GM12878 (cell line): Measurements from ENCODE around the gene AQP11. TPM values are rescaled to one million over a fixed set of nuclear protein-coding genes. Genes with fewer than 3 reads are reported as not detected.

Source experiments
- ATAC-seq: fragments of 200-7000 bp; cut with Tn5 transposase; 3 replicates; pipeline ENCODE4 v1.9.1; 2020; ENCODE audit warnings: mild to moderate bottlenecking, moderate library complexity
- BruUV-seq: library from RNA; stranded (reverse); fragments of 400-500 nt; replicated peaks from 2 replicates; lab custom pipeline; 2021; lab: Mats Ljungman, UMichigan
- CTCF ChIA-PET: fragments of 300-600 bp; sonication (Branson Sonifier 250); formaldehyde crosslinking; extraction: SDS; loops from one replicate; lab custom pipeline; 2021; ENCODE audit warnings: inconsistent platforms; lab: Yijun Ruan, JAX
- POLR2A ChIA-PET: fragments of 350-600 bp; formaldehyde crosslinking; extraction: SDS; loops from one replicate; lab custom pipeline; 2021; ENCODE audit warnings: inconsistent platforms; lab: Charles Lee
- RAD21 ChIA-PET: fragments of 300-600 bp; sonication (Branson Sonifier 250); formaldehyde crosslinking; loops from one replicate; lab custom pipeline; 2023; ENCODE audit warnings: antibody characterized with exemption; ENCODE audit not compliant: unreplicated experiment; lab: Charles Lee
- SMC1A ChIA-PET: fragments of 300-600 bp; sonication (Branson Sonifier 250); formaldehyde crosslinking; loops from one replicate; lab custom pipeline; 2023; ENCODE audit not compliant: unreplicated experiment, uncharacterized antibody; lab: Charles Lee
- DNase-seq: peaks from one replicate; pipeline ENCODE4 v3.0.0-alpha.2; 2011; ENCODE audit warnings: low read depth, low spot score
- FAIRE-seq: peaks from 3 replicates; lab custom pipeline; 2011; peaks lifted over from hg19 to GRCh38; lab: Jason Lieb, UNC
- H2AFZ ChIP-seq: 2 replicates; pipeline ENCODE4 v1.6.0; 2011; ENCODE audit warnings: low read depth, low read length, control low read depth; ENCODE audit not compliant: control insufficient read depth
- H3K27ac ChIP-seq: 2 replicates; pipeline ENCODE4 v1.5.1; 2011; ENCODE audit warnings: control low read depth; ENCODE audit not compliant: control insufficient read depth, insufficient read depth
- H3K27me3 ChIP-seq, 2 experiments: replicated peaks in 1 of 2; 2 replicates each; pipeline versions ENCODE4 v1.6.0 to v1.6.1; 2011; ENCODE audit warnings: low read length in 1 of 2; ENCODE audit not compliant: control insufficient read depth in 2 of 2, insufficient read depth in 2 of 2
- H3K36me3 ChIP-seq, 2 experiments: 2 replicates each; pipeline ENCODE4 v1.5.1; 2011; ENCODE audit warnings: low read length in 1 of 2; ENCODE audit not compliant: control insufficient read depth in 2 of 2, insufficient read depth in 2 of 2
- H3K4me1 ChIP-seq: 2 replicates; pipeline ENCODE4 v1.6.1; 2011; ENCODE audit warnings: mild to moderate bottlenecking, low read length, moderate library complexity, mixed read lengths; ENCODE audit not compliant: control insufficient read depth, insufficient read depth
- H3K4me2 ChIP-seq: 2 replicates; pipeline ENCODE4 v1.6.0; 2011; ENCODE audit warnings: control low read depth; ENCODE audit not compliant: control insufficient read depth, insufficient read depth
- H3K4me3 ChIP-seq: fragments of 200-600 bp; sonication (generic); 2 replicates; pipeline ENCODE4 v1.5.1; 2016
- H3K79me2 ChIP-seq: 2 replicates; pipeline ENCODE4 v1.6.0; 2011; ENCODE audit warnings: low read length; ENCODE audit not compliant: control insufficient read depth, insufficient read depth
- H3K9ac ChIP-seq: 2 replicates; pipeline ENCODE4 v1.8.0; 2011; ENCODE audit warnings: low read length, control low read depth, mixed read lengths; ENCODE audit not compliant: control insufficient read depth, insufficient read depth
- H3K9me3 ChIP-seq: replicated peaks from 3 replicates; pipeline ENCODE4 v1.5.1; 2011; ENCODE audit warnings: mild to moderate bottlenecking, low read length; ENCODE audit not compliant: control insufficient read depth, insufficient read depth
- H4K20me1 ChIP-seq: 2 replicates; pipeline ENCODE4 v1.6.0; 2011; ENCODE audit not compliant: control insufficient read depth, insufficient read depth
- BCL11A ChIP-seq: IDR thresholded peaks from 2 replicates; pipeline ENCODE4 v1.6.1; 2011; ENCODE audit warnings: low read depth, low read length
- CHD2 ChIP-seq: IDR thresholded peaks from 2 replicates; pipeline ENCODE4 v1.6.1; 2011; ENCODE audit warnings: low read depth, low read length, improper control_type of control experiment, borderline replicate concordance
- ESRRA ChIP-seq: IDR thresholded peaks from 2 replicates; pipeline ENCODE4 v1.6.1; 2012; ENCODE audit warnings: mild to moderate bottlenecking, low read length, improper control_type of control experiment
- GATAD2B ChIP-seq: fragments of 450-650 bp; conservative IDR thresholded peaks from 2 replicates; pipeline ENCODE4 v1.6.1; 2017; ENCODE audit warnings: low read depth, mild to moderate bottlenecking, moderate library complexity
- HCFC1 ChIP-seq: fragments of 150-350 bp; IDR thresholded peaks from 2 replicates; pipeline ENCODE4 v1.6.1; 2014; ENCODE audit warnings: low read length
- MYB ChIP-seq: fragments of 150-350 bp; IDR thresholded peaks from 2 replicates; pipeline ENCODE4 v1.6.1; 2014; ENCODE audit warnings: mild to moderate bottlenecking, low read depth, low read length, borderline replicate concordance
- NFYB ChIP-seq: IDR thresholded peaks from 2 replicates; pipeline ENCODE4 v1.6.1; 2011; ENCODE audit warnings: low read depth, mild to moderate bottlenecking, low read length, improper control_type of control experiment, moderate library complexity; ENCODE audit not compliant: insufficient read depth
- POLR2AphosphoS5 ChIP-seq: IDR thresholded peaks from 2 replicates; pipeline ENCODE4 v1.6.1; 2011; ENCODE audit warnings: mild to moderate bottlenecking, low read length, inconsistent platforms
- RCOR1 ChIP-seq: conservative IDR thresholded peaks from 2 replicates; pipeline ENCODE4 v1.6.1; 2012; ENCODE audit warnings: low read depth, low read length, improper control_type of control experiment
- SUZ12 ChIP-seq: fragments of 200-600 bp; sonication (generic); IDR thresholded peaks from one replicate; pipeline ENCODE4 v1.6.1; 2018; ENCODE audit warnings: antibody characterized with exemption, mild to moderate bottlenecking; ENCODE audit not compliant: unreplicated experiment
- ZNF24 ChIP-seq: fragments of 450-650 bp; IDR thresholded peaks from 2 replicates; pipeline ENCODE4 v1.6.1; 2017; ENCODE audit warnings: antibody characterized with exemption, mild to moderate bottlenecking
- ZNF622 ChIP-seq: fragments of 450-650 bp; IDR thresholded peaks from 2 replicates; pipeline ENCODE4 v1.6.1; 2017; ENCODE audit warnings: mild to moderate bottlenecking, inconsistent platforms
- WGBS: methylation state at CpG from one replicate; pipeline ENCODE4 v1.1.6; 2016; ENCODE audit warnings: low lambda C conversion rate; ENCODE audit not compliant: insufficient replicate concordance, insufficient coverage; ENCODE audit errors: missing lambda C conversion rate; 5-methylcytosine and 5-hydroxymethylcytosine counted together
- in situ Hi-C: fragments of 300-500 bp; cut with MboI; formaldehyde crosslinking; loops from 9 replicates; pipeline ENCODE4 v1.14.3; 2018; ENCODE audit warnings: mixed read lengths
- intact Hi-C: fragments of 100-400 bp; cut with micrococcal nuclease; formaldehyde crosslinking; loops from one replicate; pipeline ENCODE4 v1.14.2; 2022; ENCODE audit not compliant: unreplicated experiment
- polyA plus RNA-seq, 11 experiments: library from polyadenylated mRNA; depleted of rRNA in 4 of 11; unstranded in 6 of 11; stranded (reverse) in 5 of 11; fragments of >200 nt; fragmentation: Nextera tagmentation in 4 of 11; fragmentation: Illumina TruSeq in 1 of 11; extraction: Ambion mirVana in 4 of 11; extraction: Trizol in 1 of 11; gene quantifications; 1 replicate in 1 of 11; 2 replicates in 10 of 11; pipeline versions ENCODE4 v1.2.1 to v1.2.3, GENCODE V29; 2011 to 2016; ENCODE audit warnings: inconsistent platforms in 2 of 11, missing spikeins in 2 of 11, low read depth in 1 of 11
- total RNA-seq, 4 experiments: library from RNA; depleted of rRNA in 3 of 4; stranded (reverse); fragments of >200 nt in 3 of 4; fragmentation: Illumina TruSeq in 1 of 4; extraction: Trizol in 1 of 4; gene quantifications; 2 replicates each; pipeline versions ENCODE4 v1.2.1 to v1.2.3, GENCODE V29; 2013 to 2021
- TF ChIP-seq, protein P1 (sequence below): fragments of 150-350 bp; IDR thresholded peaks from 2 replicates; pipeline ENCODE4 v1.6.1; 2016; ENCODE audit warnings: low read depth, low read length
- TF ChIP-seq, protein P2 (sequence below): fragments of 450-650 bp; IDR thresholded peaks from 2 replicates; pipeline ENCODE4 v1.6.1; 2016; ENCODE audit warnings: mild to moderate bottlenecking

Gene AQP11
- total and polyA plus RNA-seq, 10 of the 15 experiments (the other 5 are each of a cell fraction or from before 2014, with no cell fraction given) = 0.14 to 2.1 (median 0.54) TPM

DNA sequence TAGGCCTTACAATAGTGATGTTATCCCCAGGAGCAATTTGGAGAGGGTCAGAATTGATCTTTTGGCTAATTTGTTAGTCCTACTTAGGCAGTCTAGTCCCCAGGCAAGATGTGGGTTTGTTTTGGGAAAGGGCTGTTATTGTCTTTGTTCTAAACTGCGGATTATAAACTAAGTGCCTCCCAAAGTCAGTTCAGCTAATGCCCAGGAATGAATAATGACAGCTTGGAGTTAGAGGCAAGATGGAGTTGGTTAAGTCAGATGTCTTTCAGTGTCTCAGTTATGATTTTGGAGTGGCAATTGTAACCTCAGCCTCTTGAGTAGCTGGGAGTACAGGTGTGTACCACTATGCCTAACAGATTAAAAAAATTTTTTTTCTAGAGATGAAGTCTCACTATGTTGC is 55.1 kb downstream of the AQP11 start (continued):
- no peak for TF ChIP-seq NFYB
- no peak for TF ChIP-seq ESRRA
- no peak for TF ChIP-seq RCOR1

- Histone ChIP-seq H3K79me2 (no peaks in the 10 kb centered on the region), H3K4me3 (no peak overlapping the region), H3K9ac (no peak overlapping the region), H3K4me2 (no peak overlapping the region), H3K36me3 (no peaks in the 10 kb centered on the region), H3K27ac (no peak overlapping the region), H4K20me1 (no peaks in the 10 kb centered on the region), H3K27me3 (no peaks in the 10 kb centered on the region), H3K4me1 (no peaks in the 10 kb centered on the region), H2AFZ (no peak overlapping the region), H3K9me3 (no peaks in the 10 kb centered on the region)
- SMC1A ChIA-PET = interaction anchor here (1.3 to 1.4 kb wide), 2 partner anchors 10 to 16 kb away, joined by 3 to 5 read pairs; no protein-coding TSS in a partner anchor
- POLR2A ChIA-PET = no interaction called here
- DNase-seq (no peak), FAIRE-seq (no peak), ATAC-seq (no peak)
- RAD21 ChIA-PET = no interaction called here
- CTCF ChIA-PET = no interaction called here
- TF ChIP-seq BCL11A = no peak
- no peak for TF ChIP-seq HCFC1
- no peak for TF ChIP-seq ZNF24
- no peak for TF ChIP-seq MYB
- TF ChIP-seq, protein P1, sequence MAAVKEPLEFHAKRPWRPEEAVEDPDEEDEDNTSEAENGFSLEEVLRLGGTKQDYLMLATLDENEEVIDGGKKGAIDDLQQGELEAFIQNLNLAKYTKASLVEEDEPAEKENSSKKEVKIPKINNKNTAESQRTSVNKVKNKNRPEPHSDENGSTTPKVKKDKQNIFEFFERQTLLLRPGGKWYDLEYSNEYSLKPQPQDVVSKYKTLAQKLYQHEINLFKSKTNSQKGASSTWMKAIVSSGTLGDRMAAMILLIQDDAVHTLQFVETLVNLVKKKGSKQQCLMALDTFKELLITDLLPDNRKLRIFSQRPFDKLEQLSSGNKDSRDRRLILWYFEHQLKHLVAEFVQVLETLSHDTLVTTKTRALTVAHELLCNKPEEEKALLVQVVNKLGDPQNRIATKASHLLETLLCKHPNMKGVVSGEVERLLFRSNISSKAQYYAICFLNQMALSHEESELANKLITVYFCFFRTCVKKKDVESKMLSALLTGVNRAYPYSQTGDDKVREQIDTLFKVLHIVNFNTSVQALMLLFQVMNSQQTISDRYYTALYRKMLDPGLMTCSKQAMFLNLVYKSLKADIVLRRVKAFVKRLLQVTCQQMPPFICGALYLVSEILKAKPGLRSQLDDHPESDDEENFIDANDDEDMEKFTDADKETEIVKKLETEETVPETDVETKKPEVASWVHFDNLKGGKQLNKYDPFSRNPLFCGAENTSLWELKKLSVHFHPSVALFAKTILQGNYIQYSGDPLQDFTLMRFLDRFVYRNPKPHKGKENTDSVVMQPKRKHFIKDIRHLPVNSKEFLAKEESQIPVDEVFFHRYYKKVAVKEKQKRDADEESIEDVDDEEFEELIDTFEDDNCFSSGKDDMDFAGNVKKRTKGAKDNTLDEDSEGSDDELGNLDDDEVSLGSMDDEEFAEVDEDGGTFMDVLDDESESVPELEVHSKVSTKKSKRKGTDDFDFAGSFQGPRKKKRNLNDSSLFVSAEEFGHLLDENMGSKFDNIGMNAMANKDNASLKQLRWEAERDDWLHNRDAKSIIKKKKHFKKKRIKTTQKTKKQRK = no peak
- TF ChIP-seq POLR2AphosphoS5 = no peak
- TF ChIP-seq SUZ12 = no peak
- TF ChIP-seq, protein P2, sequence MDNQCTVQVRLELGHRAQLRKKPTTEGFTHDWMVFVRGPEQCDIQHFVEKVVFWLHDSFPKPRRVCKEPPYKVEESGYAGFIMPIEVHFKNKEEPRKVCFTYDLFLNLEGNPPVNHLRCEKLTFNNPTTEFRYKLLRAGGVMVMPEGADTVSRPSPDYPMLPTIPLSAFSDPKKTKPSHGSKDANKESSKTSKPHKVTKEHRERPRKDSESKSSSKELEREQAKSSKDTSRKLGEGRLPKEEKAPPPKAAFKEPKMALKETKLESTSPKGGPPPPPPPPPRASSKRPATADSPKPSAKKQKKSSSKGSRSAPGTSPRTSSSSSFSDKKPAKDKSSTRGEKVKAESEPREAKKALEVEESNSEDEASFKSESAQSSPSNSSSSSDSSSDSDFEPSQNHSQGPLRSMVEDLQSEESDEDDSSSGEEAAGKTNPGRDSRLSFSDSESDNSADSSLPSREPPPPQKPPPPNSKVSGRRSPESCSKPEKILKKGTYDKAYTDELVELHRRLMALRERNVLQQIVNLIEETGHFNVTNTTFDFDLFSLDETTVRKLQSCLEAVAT = no peak
- TF ChIP-seq GATAD2B = no peak
- no peak for TF ChIP-seq CHD2
- TF ChIP-seq ZNF622 = no peak
- WGBS = 42% methylated on average over 3 of the region's 3 CpGs
- BruUV-seq = no TSS peak
- in situ Hi-C loops (no loop called here), intact Hi-C loops (no loop called here)
These were observed 58.0 kb downstream of the AQP11 start for GRCh38 chr11:77647654-77648305.
